MV-4-11 (cell line): Measurements from ENCODE around the gene GNAS.

Experiments used
- DNase-seq: peaks from one replicate; lab custom pipeline; 2025; lab: John Stamatoyannopoulos, UW

Gene GNAS

GRCh38 chr20:58899512-58899911, 47.0 kb downstream of the GNAS start:
- no peak for DNase-seq

GRCh38 chr20:58900397-58900796, 47.9 kb downstream of the GNAS start:
- DNase-seq: no peak

- no peak for DNase-seq
Measured at GRCh38 chr20:58901488-58902402, 49.2 kb downstream of the GNAS start.

- DNase-seq: no peak
Measured at GRCh38 chr20:58903614-58904013, 51.1 kb downstream of the GNAS start.

GRCh38 chr20:58905236-58905635, 52.7 kb downstream of the GNAS start:
- no peak for DNase-seq

GRCh38 chr20:58906111-58906510, 53.6 kb downstream of the GNAS start:
- no peak for DNase-seq

GRCh38 chr20:58906894-58907293, 54.4 kb downstream of the GNAS start:
- DNase-seq: peak; percentile 33

- DNase-seq: peak; percentile 100
Measured at GRCh38 chr20:58907320-58908137, 55.0 kb downstream of the GNAS start.

GRCh38 chr20:58908221-58908620, 55.7 kb downstream of the GNAS start:
- no peak for DNase-seq

GRCh38 chr20:58908941-58909340, 56.4 kb downstream of the GNAS start:
- DNase-seq: no peak

GRCh38 chr20:58909585-58909984, 57.1 kb downstream of the GNAS start:
- no peak for DNase-seq

GRCh38 chr20:58910473-58910872, 58.0 kb downstream of the GNAS start:
- DNase-seq: no peak

- no peak for DNase-seq
Measured at GRCh38 chr20:58911309-58911708, 58.8 kb downstream of the GNAS start.

- no peak for DNase-seq
Measured at GRCh38 chr20:58911970-58912369, 59.5 kb downstream of the GNAS start.

- no peak for DNase-seq
Measured at GRCh38 chr20:58913079-58913478, 60.6 kb downstream of the GNAS start.

GRCh38 chr20:58918621-58919020, 66.1 kb downstream of the GNAS start:
- peak; percentile 61 for DNase-seq

- DNase-seq: no peak
Measured at GRCh38 chr20:58921564-58921963, 69.0 kb downstream of the GNAS start.

GRCh38 chr20:58922036-58922435, 69.5 kb downstream of the GNAS start:
- DNase-seq: no peak

- no peak for DNase-seq
Measured at GRCh38 chr20:58923117-58923712, 70.7 kb downstream of the GNAS start.

GRCh38 chr20:58926802-58927489, 74.4 kb downstream of the GNAS start:
- no peak for DNase-seq

- DNase-seq: no peak
Measured at GRCh38 chr20:58927490-58928061, 75.1 kb downstream of the GNAS start.

GRCh38 chr20:58930496-58930895, 78.0 kb downstream of the GNAS start:
- no peak for DNase-seq
